MCF 10A (cell line): ENCODE results near the gene TVP23B. TPM values are rescaled to one million over a fixed set of nuclear protein-coding genes. Genes with fewer than 3 reads are reported as not detected.
A peak's percentile ranks its signal among the peaks of the same experiment; 100 is the strongest.
"Not testable (repeated sequence)": the region's sequence is repeated elsewhere in the genome, so short reads cannot be mapped to it uniquely, and the experiment has no call there.

Experiments
- BruUV-seq: library from RNA; stranded (reverse); fragments of 400-500 nt; replicated peaks from 2 replicates; lab custom pipeline; 2021; lab: Mats Ljungman, UMichigan
- CTCF ChIA-PET: fragments of 300-600 bp; sonication (Branson Sonifier 250); formaldehyde crosslinking; extraction: SDS; loops from one replicate; lab custom pipeline; 2021; ENCODE audit warnings: antibody characterized with exemption, inconsistent platforms; lab: Yijun Ruan, JAX
- POLR2A ChIA-PET: fragments of 300-600, 350-650 bp; sonication (Branson Sonifier 250); formaldehyde crosslinking; extraction: SDS; loops from one replicate; lab custom pipeline; 2020; ENCODE audit warnings: antibody characterized with exemption, inconsistent platforms; lab: Yijun Ruan, JAX
- DNase-seq: peaks from one replicate; pipeline ENCODE4 v3.0.0-alpha.2; 2018; ENCODE audit not compliant: unreplicated experiment
- H3K27ac Mint-ChIP-seq: one replicate; pipeline ENCODE4 v1.8.0; 2022; ENCODE audit warnings: mild to moderate bottlenecking, low read depth, mixed read lengths; ENCODE audit not compliant: unreplicated experiment
- H3K27me3 Mint-ChIP-seq: one replicate; pipeline ENCODE4 v1.8.0; 2022; ENCODE audit warnings: mixed read lengths; ENCODE audit not compliant: insufficient read depth, unreplicated experiment
- H3K36me3 Mint-ChIP-seq: one replicate; pipeline ENCODE4 v1.8.0; 2022; ENCODE audit warnings: mild to moderate bottlenecking, moderate library complexity, mixed read lengths; ENCODE audit not compliant: insufficient read depth, unreplicated experiment
- H3K4me1 Mint-ChIP-seq: one replicate; pipeline ENCODE4 v1.8.0; 2022; ENCODE audit warnings: mixed read lengths; ENCODE audit not compliant: insufficient read depth, unreplicated experiment
- H3K4me3 Mint-ChIP-seq: one replicate; pipeline ENCODE4 v1.8.0; 2022; ENCODE audit warnings: mild to moderate bottlenecking, moderate library complexity, mixed read lengths; ENCODE audit not compliant: unreplicated experiment
- H3K9me3 Mint-ChIP-seq: one replicate; pipeline ENCODE4 v1.8.0; 2022; ENCODE audit warnings: mixed read lengths; ENCODE audit not compliant: unreplicated experiment
- intact Hi-C: fragments of 100-400 bp; cut with micrococcal nuclease; formaldehyde crosslinking; loops from 2 replicates; pipeline ENCODE4 v1.14.1; 2022
- total RNA-seq: library from RNA; stranded (reverse); gene quantifications from 2 replicates; pipeline ENCODE4 v1.2.3, GENCODE V29; 2022
- TF ChIP-seq, protein P1 (sequence below): fragments of 200-600 bp; IDR thresholded peaks from one replicate; pipeline ENCODE4 v1.8.0; 2022; ENCODE audit warnings: antibody characterized with exemption, mild to moderate bottlenecking; ENCODE audit not compliant: unreplicated experiment

Gene TVP23B
- total RNA-seq, 1 experiment from 2014 or later, result 66.6 TPM

DNA sequence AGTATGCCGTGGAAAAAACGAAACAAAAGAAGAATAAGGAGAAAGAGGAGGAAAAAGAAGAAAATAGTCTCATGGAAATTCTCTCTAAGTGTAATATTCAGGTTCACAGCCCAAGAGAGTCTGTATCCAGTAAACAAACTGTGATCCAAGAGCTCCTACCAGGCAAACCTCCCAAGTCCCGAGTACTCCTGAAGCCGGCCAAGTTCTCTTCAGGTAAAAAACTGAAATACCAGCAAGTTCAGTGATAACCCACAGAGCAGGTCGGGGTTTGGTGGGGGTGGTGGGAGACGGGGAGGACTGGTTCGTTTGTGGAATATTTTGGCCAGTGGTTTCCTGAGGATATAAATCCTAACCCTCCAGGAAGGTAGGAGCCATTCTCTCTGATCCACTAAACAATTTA, 8.5 kb upstream of the TVP23B start:
- Mint-ChIP-seq H3K4me3 (no peak overlapping the region), H3K4me1 (peaks cover 6% of the 10 kb centered on the region), H3K27ac (no peak overlapping the region), H3K9me3 (no peaks in the 10 kb centered on the region), H3K27me3 (no peaks in the 10 kb centered on the region), H3K36me3 (no peaks in the 10 kb centered on the region)
- TF ChIP-seq, protein P1, sequence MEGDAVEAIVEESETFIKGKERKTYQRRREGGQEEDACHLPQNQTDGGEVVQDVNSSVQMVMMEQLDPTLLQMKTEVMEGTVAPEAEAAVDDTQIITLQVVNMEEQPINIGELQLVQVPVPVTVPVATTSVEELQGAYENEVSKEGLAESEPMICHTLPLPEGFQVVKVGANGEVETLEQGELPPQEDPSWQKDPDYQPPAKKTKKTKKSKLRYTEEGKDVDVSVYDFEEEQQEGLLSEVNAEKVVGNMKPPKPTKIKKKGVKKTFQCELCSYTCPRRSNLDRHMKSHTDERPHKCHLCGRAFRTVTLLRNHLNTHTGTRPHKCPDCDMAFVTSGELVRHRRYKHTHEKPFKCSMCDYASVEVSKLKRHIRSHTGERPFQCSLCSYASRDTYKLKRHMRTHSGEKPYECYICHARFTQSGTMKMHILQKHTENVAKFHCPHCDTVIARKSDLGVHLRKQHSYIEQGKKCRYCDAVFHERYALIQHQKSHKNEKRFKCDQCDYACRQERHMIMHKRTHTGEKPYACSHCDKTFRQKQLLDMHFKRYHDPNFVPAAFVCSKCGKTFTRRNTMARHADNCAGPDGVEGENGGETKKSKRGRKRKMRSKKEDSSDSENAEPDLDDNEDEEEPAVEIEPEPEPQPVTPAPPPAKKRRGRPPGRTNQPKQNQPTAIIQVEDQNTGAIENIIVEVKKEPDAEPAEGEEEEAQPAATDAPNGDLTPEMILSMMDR, result no peak
- DNase-seq, result no peak
- ChIA-PET CTCF (no interaction called here), POLR2A (no interaction called here)
- no TSS peak for BruUV-seq
- intact Hi-C loops, result no loop called here

DNA sequence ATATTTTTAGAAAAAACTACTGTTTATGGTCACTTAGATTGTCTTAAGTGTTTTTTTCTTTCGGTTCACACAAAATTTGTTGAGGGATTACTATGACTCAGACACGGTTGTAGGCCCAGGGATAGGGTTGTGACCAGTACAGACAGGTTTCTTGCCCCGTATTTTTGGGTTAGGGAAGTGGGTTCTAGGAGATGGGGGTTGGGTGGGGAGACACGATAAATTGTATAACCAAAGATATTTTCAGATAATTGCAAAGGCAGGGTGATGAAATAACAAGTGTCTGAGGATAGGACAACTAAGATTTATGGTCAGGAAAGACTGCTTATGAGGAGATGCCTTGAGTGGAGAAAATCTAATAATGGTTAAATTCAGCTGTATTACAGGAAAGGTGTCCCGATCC, 822 bp downstream of the TVP23B start:
- intact Hi-C loops, POLR2A ChIA-PET, BruUV-seq, H3K9me3 Mint-ChIP-seq, H3K27me3 Mint-ChIP-seq, DNase-seq, CTCF ChIA-PET: not testable (repeated sequence)
- peak overlapping the region; percentile 89 for H3K4me3 Mint-ChIP-seq
- H3K4me1 Mint-ChIP-seq, result peaks cover 20% of the 10 kb centered on the region
- peak overlapping the region; percentile 94 for H3K27ac Mint-ChIP-seq
- H3K36me3 Mint-ChIP-seq, result peaks cover 11% of the 10 kb centered on the region

DNA sequence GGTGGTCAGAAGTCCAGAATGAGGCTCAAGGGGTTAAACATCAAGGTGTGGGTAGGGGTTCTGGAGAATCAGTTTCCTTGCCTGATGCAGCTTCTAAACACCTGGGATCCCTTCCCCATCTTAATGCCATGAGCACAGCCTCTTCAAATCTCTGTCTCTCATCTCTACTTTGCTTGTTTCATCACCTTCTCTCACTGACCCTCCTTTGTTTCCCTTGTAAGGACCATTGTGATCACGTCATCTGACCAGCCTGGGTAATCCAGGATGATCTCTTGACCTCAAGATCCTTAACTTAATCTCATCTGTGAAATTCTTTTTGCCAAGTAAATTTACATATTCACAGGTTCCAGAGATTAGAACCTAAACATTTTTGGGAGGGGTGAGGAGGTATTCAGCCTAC, 5.0 kb downstream of the TVP23B start:
- H3K27ac Mint-ChIP-seq, H3K27me3 Mint-ChIP-seq, BruUV-seq, DNase-seq, intact Hi-C loops, H3K4me3 Mint-ChIP-seq, CTCF ChIA-PET, H3K9me3 Mint-ChIP-seq, POLR2A ChIA-PET: not testable (repeated sequence)
- peaks cover 23% of the 10 kb centered on the region for H3K4me1 Mint-ChIP-seq
- H3K36me3 Mint-ChIP-seq, result peaks cover 39% of the 10 kb centered on the region

DNA sequence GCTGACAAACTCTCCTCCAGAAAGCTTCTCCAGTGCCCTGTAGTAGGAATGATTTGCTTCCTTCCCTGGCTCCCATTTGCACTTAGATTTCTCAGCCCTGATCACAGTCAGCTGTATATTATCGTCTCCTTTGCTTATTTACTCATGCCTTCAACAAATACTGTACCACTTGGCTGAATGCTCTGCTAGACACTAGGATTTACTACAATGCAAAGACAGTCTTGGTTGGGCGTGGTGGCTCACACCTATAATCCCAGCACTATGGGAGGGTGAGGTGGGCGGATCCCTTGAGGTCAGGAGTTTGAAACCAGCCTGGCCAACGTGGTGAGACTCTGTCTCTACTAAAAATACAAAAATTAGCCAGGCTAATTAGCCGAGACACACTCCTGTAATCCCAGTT, 5.9 kb downstream of the TVP23B start:
- BruUV-seq, POLR2A ChIA-PET, H3K4me3 Mint-ChIP-seq, DNase-seq, H3K9me3 Mint-ChIP-seq, CTCF ChIA-PET, intact Hi-C loops, H3K27me3 Mint-ChIP-seq, H3K27ac Mint-ChIP-seq: not testable (repeated sequence)
- Mint-ChIP-seq H3K36me3 (peaks cover 39% of the 10 kb centered on the region), H3K4me1 (peaks cover 23% of the 10 kb centered on the region)

GRCh38 chr17:18791402-18791801, 10.4 kb downstream of the TVP23B start:
- H3K4me3 Mint-ChIP-seq, H3K27ac Mint-ChIP-seq, H3K27me3 Mint-ChIP-seq, intact Hi-C loops, DNase-seq, H3K9me3 Mint-ChIP-seq, H3K4me1 Mint-ChIP-seq, CTCF ChIA-PET, POLR2A ChIA-PET: not testable (repeated sequence)
- BruUV-seq, result TSS peak; percentile 18
- H3K36me3 Mint-ChIP-seq, result peaks cover 46% of the 10 kb centered on the region
- TF ChIP-seq, protein P1, result peak; percentile 16

DNA sequence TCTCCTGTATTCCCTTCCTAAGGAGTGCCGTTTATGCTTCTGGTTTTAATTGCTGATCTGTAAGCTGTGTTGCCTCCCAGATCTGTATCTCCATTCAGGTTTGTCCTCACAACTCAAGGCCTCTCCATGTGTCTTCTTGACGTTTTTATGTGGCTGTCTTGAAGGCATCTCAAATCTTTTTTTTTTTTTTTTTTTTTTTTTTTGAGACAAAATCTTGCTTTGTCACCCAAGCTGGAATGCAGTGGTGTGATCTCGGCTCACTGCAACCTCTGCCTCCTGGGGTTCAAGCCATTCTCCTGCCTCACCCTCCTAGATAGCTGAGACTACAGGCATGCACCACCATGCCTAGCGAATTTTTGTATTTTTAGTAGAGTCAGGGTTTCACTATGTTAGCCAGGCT, 13.9 kb downstream of the TVP23B start:
- Mint-ChIP-seq H3K27ac (peak overlapping the region; percentile 10), H3K36me3 (peaks cover 47% of the 10 kb centered on the region)
- not testable (repeated sequence) for DNase-seq

DNA sequence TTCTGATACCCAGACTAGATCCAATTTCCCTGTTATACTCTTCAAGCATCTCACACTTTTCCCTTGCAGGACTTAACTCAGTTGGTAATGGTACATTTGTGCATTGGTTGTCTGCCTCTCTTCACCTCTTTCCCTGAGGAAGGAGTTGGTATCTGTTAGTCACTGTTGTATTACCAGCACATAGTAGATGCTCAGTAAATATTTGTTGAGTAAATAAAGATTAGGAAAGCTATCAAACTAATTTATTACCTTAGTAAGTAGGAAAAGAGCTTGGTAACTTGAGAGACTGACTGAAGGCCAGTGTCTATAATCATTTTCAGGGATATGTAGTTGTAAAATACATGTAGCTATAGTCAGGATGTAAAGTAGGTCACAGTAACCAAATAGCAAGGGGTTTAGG, 15.9 kb downstream of the TVP23B start:
- CTCF ChIA-PET, POLR2A ChIA-PET, BruUV-seq, H3K4me3 Mint-ChIP-seq, H3K9me3 Mint-ChIP-seq, H3K4me1 Mint-ChIP-seq, H3K27ac Mint-ChIP-seq, H3K27me3 Mint-ChIP-seq, DNase-seq, intact Hi-C loops: not testable (repeated sequence)
- H3K36me3 Mint-ChIP-seq, result peaks cover 54% of the 10 kb centered on the region

More for the DNA sequence above, 13.9 kb downstream of the TVP23B start:
- BruUV-seq, CTCF ChIA-PET, H3K4me3 Mint-ChIP-seq, intact Hi-C loops, H3K27me3 Mint-ChIP-seq, H3K9me3 Mint-ChIP-seq, POLR2A ChIA-PET, H3K4me1 Mint-ChIP-seq: not testable (repeated sequence)

DNA sequence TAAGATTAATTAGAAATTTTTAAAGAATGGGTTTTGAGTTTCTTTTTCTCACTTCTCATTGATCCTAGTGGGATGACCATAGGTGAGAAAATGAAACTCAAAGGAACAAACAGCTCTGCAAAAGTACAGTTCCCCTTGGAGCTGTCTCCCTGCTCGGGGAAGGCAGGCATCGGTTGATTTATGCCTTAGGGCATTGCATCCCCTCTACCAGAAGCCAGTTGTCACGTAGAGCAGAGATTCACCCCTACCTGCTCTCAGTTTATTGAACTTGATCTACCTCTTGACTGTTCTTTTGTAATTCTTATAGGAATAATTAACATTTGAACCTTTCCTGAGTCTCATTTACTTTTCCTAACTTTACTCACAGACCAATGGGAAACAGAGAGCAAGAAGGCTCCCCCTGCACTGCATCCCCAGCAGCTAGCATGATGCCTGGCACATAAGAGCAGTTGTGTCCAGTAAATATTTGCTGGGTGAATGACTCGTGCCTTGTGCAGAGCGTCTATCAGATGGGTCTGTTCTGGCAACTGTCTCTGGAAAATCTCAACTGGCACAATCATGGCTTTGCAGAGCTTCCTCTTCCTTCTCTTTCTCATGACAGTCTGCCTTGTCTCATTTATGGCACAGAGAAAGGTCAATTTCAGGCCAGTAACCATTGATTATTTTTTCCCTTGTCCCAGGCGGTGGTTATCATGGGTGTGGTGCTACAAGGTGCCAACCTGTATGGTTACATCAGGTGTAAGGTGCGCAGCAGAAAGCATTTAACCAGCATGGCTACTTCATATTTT, 22.7 kb downstream of the TVP23B start:
- CTCF ChIA-PET, POLR2A ChIA-PET, DNase-seq, H3K27me3 Mint-ChIP-seq, H3K4me3 Mint-ChIP-seq, H3K4me1 Mint-ChIP-seq, H3K27ac Mint-ChIP-seq, BruUV-seq, intact Hi-C loops, H3K9me3 Mint-ChIP-seq: not testable (repeated sequence)
- H3K36me3 Mint-ChIP-seq, result peaks cover 75% of the 10 kb centered on the region
